GM12878 (cell line): Measurements from ENCODE around the gene SPAG7. TPM values are rescaled to one million over a fixed set of nuclear protein-coding genes. Genes with fewer than 3 reads are reported as not detected.

Experiments used
- CBFB ChIP-seq: IDR thresholded peaks from 2 replicates; pipeline ENCODE4 v1.6.1; 2016; ENCODE audit warnings: antibody characterized with exemption, low read depth
- CREB1 ChIP-seq: IDR thresholded peaks from 2 replicates; pipeline ENCODE4 v1.6.1; 2012; ENCODE audit warnings: low read depth, mild to moderate bottlenecking, inconsistent platforms
- EGR1 ChIP-seq, 2 experiments: IDR thresholded peaks; 1 replicate in 1 of 2; 2 replicates in 1 of 2; pipeline ENCODE4 v1.6.1; 2011 to 2012; ENCODE audit warnings: low read depth in 2 of 2, low read length in 2 of 2, borderline replicate concordance in 1 of 2, mild to moderate bottlenecking in 1 of 2, moderate library complexity in 1 of 2
- IRF3 ChIP-seq: fragments of 450-650 bp; IDR thresholded peaks from 2 replicates; pipeline ENCODE4 v1.6.1; 2014; ENCODE audit warnings: mild to moderate bottlenecking
- JUND ChIP-seq: IDR thresholded peaks from 2 replicates; pipeline ENCODE4 v1.6.1; 2012; ENCODE audit warnings: low read depth, mild to moderate bottlenecking, low read length, improper control_type of control experiment, moderate library complexity
- KAT2A ChIP-seq: conservative IDR thresholded peaks from 2 replicates; pipeline ENCODE4 v1.6.1; 2011; ENCODE audit warnings: low read depth, low read length; ENCODE audit not compliant: control insufficient read depth
- NKRF ChIP-seq: fragments of 450-650 bp; conservative IDR thresholded peaks from 2 replicates; pipeline ENCODE4 v1.6.1; 2017; ENCODE audit warnings: mild to moderate bottlenecking, moderate library complexity
- NR2F1 ChIP-seq: fragments of 450-650 bp; conservative IDR thresholded peaks from 2 replicates; pipeline ENCODE4 v1.6.1; 2017; ENCODE audit warnings: mild to moderate bottlenecking
- PAX5 ChIP-seq: IDR thresholded peaks from 2 replicates; pipeline ENCODE4 v1.6.1; 2011; ENCODE audit warnings: low read depth, low read length, borderline replicate concordance
- POLR2A ChIP-seq: IDR thresholded peaks from 2 replicates; pipeline ENCODE4 v1.6.1; 2011; ENCODE audit warnings: low read depth, mild to moderate bottlenecking, low read length
- RB1 ChIP-seq: fragments of 450-650 bp; formaldehyde crosslinking; IDR thresholded peaks from 2 replicates; pipeline ENCODE4 v1.6.1; 2017; ENCODE audit warnings: mild to moderate bottlenecking, borderline replicate concordance
- RELA ChIP-seq: fragments of 450-650 bp; IDR thresholded peaks from 2 replicates; pipeline ENCODE4 v1.8.0; 2014; ENCODE audit warnings: borderline replicate concordance; ENCODE audit not compliant: partially characterized antibody
- SMARCA5 ChIP-seq: fragments of 450-650 bp; IDR thresholded peaks from 2 replicates; pipeline ENCODE4 v1.6.1; 2017; ENCODE audit warnings: mild to moderate bottlenecking
- STAT1 ChIP-seq: fragments of 450-650 bp; conservative IDR thresholded peaks from 2 replicates; pipeline ENCODE4 v1.6.1; 2014; ENCODE audit warnings: antibody characterized with exemption, mild to moderate bottlenecking
- TCF12 ChIP-seq: IDR thresholded peaks from 2 replicates; pipeline ENCODE4 v1.6.1; 2011; ENCODE audit warnings: low read depth, mild to moderate bottlenecking, low read length
- ZNF207 ChIP-seq: fragments of 450-650 bp; IDR thresholded peaks from 2 replicates; pipeline ENCODE4 v1.6.1; 2014; ENCODE audit warnings: antibody characterized with exemption, mild to moderate bottlenecking, borderline replicate concordance
- polyA plus RNA-seq, 11 experiments: library from polyadenylated mRNA; depleted of rRNA in 4 of 11; unstranded in 6 of 11; stranded (reverse) in 5 of 11; fragments of >200 nt; fragmentation: Nextera tagmentation in 4 of 11; fragmentation: Illumina TruSeq in 1 of 11; extraction: Ambion mirVana in 4 of 11; extraction: Trizol in 1 of 11; gene quantifications; 1 replicate in 1 of 11; 2 replicates in 10 of 11; pipeline versions ENCODE4 v1.2.1 to v1.2.3, GENCODE V29; 2011 to 2016; ENCODE audit warnings: inconsistent platforms in 2 of 11, missing spikeins in 2 of 11, low read depth in 1 of 11
- total RNA-seq, 4 experiments: library from RNA; depleted of rRNA in 3 of 4; stranded (reverse); fragments of >200 nt in 3 of 4; fragmentation: Illumina TruSeq in 1 of 4; extraction: Trizol in 1 of 4; gene quantifications; 2 replicates each; pipeline versions ENCODE4 v1.2.1 to v1.2.3, GENCODE V29; 2013 to 2021
- TF ChIP-seq, protein P1 (sequence below): fragments of 450-650 bp; IDR thresholded peaks from 2 replicates; pipeline ENCODE4 v1.6.1; 2018; ENCODE audit warnings: borderline replicate concordance, mild to moderate bottlenecking; ENCODE audit not compliant: partially characterized antibody

SPAG7 gene
- total and polyA plus RNA-seq, 10 of the 15 experiments (the other 5 are each of a cell fraction or from before 2014, with no cell fraction given), result 7.9 to 146 (median 88.7) TPM

DNA sequence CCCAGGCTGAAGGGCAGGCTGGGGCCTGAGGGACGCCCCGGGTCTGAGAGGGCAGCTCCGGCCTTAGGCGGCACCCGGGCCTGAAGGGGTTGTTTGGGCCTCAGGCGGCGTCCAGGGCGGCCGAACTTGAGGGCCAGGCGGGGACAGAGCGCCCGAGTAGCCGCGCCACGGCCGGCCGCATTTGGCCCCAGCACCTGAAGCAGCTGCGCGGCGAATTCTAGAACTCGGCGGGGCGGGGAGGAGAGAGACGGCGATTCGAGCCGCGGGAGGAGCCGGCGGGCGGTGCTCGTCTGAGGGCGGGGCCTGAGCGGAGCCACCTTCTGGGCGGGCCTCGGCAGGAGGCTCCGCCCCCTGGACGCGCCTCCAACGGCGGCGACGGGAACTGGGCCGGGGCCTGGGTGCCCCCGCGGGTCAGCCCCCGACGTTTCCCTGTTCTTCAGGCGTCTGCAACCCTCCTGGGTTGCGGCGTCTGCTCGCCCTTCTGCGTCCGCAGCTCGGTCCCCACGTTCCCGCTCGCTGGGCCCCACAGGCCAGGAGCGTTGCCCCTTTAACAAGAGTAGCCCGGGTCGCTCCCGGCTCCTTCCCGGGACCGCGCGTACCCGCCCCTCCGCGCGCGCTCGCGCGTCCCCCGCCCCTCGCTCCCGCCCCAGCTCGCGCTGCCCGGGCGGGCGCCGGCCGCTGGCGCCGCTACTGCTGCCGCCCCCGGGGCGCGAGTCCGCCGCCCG, 29.8 kb upstream of the SPAG7 start, which contains the start of the genes INCA1 and KIF1C (continued):
- peak; percentile 74 for TF ChIP-seq KAT2A
- peak; percentile 55 for TF ChIP-seq NR2F1
- TF ChIP-seq EGR1 (IDR thresholded peaks at IDR 0.05; ENCODE audit: borderline replicate concordance in 1 of 2, low read depth in 2 of 2, low read length in 2 of 2), result 0 out of 3 replicates have a peak, but pooled peaks of 1 of the 2 experiments have one; percentile 0
- TF ChIP-seq, protein P1, sequence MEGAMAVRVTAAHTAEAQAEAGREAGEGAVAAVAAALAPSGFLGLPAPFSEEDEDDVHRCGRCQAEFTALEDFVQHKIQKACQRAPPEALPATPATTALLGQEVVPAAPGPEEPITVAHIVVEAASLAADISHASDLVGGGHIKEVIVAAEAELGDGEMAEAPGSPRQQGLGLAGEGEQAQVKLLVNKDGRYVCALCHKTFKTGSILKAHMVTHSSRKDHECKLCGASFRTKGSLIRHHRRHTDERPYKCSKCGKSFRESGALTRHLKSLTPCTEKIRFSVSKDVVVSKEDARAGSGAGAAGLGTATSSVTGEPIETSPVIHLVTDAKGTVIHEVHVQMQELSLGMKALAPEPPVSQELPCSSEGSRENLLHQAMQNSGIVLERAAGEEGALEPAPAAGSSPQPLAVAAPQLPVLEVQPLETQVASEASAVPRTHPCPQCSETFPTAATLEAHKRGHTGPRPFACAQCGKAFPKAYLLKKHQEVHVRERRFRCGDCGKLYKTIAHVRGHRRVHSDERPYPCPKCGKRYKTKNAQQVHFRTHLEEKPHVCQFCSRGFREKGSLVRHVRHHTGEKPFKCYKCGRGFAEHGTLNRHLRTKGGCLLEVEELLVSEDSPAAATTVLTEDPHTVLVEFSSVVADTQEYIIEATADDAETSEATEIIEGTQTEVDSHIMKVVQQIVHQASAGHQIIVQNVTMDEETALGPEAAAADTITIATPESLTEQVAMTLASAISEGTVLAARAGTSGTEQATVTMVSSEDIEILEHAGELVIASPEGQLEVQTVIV, result peak; percentile 87
- TF ChIP-seq PAX5, result peak; percentile 75
- TF ChIP-seq JUND, result 0 out of 2 replicates have a peak, but pooled peaks have one; percentile 35
- TF ChIP-seq POLR2A, result peak; percentile 70
- peak; percentile 80; the same call in 1 of the 2 replicates for TF ChIP-seq ZNF207
- TF ChIP-seq IRF3, result no peak
- peak; percentile 79; the same call in 1 of the 2 replicates for TF ChIP-seq RB1
- no peak for TF ChIP-seq STAT1
- peak; percentile 83 for TF ChIP-seq TCF12
- TF ChIP-seq RELA, result peak; percentile 65
- peak; percentile 99 for TF ChIP-seq NKRF
- peak; percentile 49; the same call in 1 of the 2 replicates for TF ChIP-seq CREB1
- no peak for TF ChIP-seq CBFB
- TF ChIP-seq SMARCA5, result no peak
- TF ChIP-seq, all 136 proteins: peak for 24
